ENCODE measurements around the gene WDR73.
A peak's percentile ranks its signal among the peaks of the same experiment; 100 is the strongest.
"Not testable (repeated sequence)": the region's sequence is repeated elsewhere in the genome, so short reads cannot be mapped to it uniquely, and the experiment has no call there.

WDR73 gene

GRCh38 chr15:84653910-84654688, at the start of gene WDR73:
Gene WDR73 (minus strand): TSS chr15:84654283. CDS start chr15:84654274, 9 bp downstream.
- DNase-seq (ENCODE audit: low read depth, low spot score): peak; percentile 92

- DNase-seq (ENCODE audit: low read depth, low spot score): no peak
These were observed 49.7 kb upstream of the WDR73 start for GRCh38 chr15:84703808-84704207.

DNA sequence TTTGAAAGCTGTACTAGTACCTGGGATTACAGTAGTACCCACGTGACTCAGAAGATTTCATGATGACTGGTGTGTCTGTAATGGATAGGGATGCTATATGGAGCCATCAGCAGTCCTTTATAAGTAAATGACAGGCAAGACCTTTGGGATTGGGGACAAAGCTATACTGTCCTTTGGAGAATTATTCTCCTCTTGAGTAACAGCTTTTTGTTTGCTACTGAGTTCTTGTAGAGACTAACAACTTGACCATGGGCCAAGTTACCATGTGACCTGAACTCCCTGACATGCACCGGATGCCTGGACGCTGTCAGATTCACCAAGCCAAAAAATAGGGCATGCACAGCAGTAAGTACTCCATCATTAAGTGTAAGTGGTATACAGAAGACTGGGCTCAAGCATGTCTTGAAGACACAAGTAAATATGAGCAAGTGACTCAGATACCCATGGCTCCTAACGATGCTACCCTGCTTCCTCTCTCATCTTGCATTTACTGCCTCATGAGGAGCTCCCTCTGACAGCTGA, 48.9 kb upstream of the WDR73 start:
- no peak for DNase-seq (ENCODE audit: low read depth, low spot score)

GRCh38 chr15:84699538-84700191, 45.6 kb upstream of the WDR73 start:
- no peak for DNase-seq (ENCODE audit: low read depth, low spot score)

- no peak for DNase-seq (ENCODE audit: low read depth, low spot score)
These were observed 43.3 kb upstream of the WDR73 start for GRCh38 chr15:84697236-84697990.

DNA sequence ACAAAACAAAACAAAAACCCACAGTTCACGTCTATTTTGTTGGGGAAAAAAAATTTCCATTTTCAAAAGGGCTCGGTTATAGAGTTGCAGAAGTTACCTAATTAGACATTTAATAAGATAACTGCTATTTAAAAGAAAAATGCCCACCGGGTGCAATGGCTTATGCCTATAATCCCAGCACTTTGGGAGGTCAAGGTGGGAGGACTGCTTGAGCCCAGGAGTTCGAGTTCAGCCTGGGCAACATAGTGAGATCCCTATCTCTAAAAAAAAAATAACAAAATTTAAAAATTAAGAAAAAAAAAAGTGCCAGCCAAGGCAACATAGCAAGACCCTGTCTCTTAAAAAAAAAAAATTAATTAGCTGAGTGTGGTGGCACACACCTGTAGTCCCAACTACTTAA, 42.7 kb upstream of the WDR73 start:
- no peak for DNase-seq (ENCODE audit: low read depth, low spot score)

- DNase-seq (ENCODE audit: low read depth, low spot score): no peak
These were observed 36.3 kb upstream of the WDR73 start for GRCh38 chr15:84690342-84690741.

DNA sequence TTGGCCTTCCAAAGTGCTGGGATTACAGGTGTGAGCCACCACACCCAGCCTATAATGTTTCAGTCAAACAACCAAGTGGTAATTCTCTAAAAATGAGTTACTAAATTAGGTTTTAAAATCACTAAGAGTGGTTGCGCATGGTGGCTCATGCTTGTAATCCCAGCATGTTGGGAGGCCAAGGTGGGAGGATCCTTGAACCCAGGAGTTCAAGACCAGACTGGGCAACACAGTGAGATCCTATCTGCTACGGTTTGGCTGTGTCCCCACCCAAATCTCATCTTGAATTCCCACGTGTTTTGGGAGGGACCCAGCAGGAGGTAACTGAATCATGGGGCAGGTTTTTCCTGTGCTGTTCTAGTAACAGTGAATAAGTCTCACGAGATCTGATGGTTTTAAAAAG, 35.8 kb upstream of the WDR73 start:
- no peak for DNase-seq (ENCODE audit: low read depth, low spot score)

- not testable (repeated sequence) for DNase-seq (ENCODE audit: low read depth, low spot score)
These were observed 32.4 kb upstream of the WDR73 start for GRCh38 chr15:84686446-84686845.

- no peak for DNase-seq (ENCODE audit: low read depth, low spot score)
These were observed 31.2 kb upstream of the WDR73 start for GRCh38 chr15:84685304-84685703.

GRCh38 chr15:84684092-84684491, 30.0 kb upstream of the WDR73 start:
- DNase-seq (ENCODE audit: low read depth, low spot score): no peak

DNA sequence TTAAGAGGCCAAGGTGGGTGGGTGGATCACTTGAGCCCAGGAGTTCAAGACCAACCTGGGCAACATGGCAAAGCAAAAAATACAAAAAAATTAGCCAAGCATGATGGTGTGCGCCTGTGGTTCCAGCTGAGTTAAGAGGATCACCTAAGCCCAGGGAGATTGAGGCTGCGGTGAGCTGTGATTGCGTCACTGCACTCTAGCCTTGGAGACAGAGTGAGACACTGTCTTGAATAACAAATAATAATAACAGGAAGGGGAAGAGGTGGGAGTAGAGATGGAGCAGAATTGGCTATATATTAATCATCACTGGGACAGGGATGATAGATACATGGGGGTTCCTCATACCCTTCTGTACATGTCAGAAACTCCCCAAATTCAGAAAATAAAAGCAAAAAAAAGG, 27.7 kb upstream of the WDR73 start:
- no peak for DNase-seq (ENCODE audit: low read depth, low spot score)

- no peak for DNase-seq (ENCODE audit: low read depth, low spot score)
These were observed 17.1 kb upstream of the WDR73 start for GRCh38 chr15:84671211-84671610.

GRCh38 chr15:84669726-84670125, 15.6 kb upstream of the WDR73 start:
- DNase-seq (ENCODE audit: low read depth, low spot score): no peak

- no peak for DNase-seq (ENCODE audit: low read depth, low spot score)
These were observed 14.3 kb upstream of the WDR73 start for GRCh38 chr15:84668221-84668982.

- no peak for DNase-seq (ENCODE audit: low read depth, low spot score)
These were observed 12.3 kb upstream of the WDR73 start for GRCh38 chr15:84666373-84666772.

- no peak for DNase-seq (ENCODE audit: low read depth, low spot score)
These were observed 6.9 kb upstream of the WDR73 start for GRCh38 chr15:84661001-84661400.

DNA sequence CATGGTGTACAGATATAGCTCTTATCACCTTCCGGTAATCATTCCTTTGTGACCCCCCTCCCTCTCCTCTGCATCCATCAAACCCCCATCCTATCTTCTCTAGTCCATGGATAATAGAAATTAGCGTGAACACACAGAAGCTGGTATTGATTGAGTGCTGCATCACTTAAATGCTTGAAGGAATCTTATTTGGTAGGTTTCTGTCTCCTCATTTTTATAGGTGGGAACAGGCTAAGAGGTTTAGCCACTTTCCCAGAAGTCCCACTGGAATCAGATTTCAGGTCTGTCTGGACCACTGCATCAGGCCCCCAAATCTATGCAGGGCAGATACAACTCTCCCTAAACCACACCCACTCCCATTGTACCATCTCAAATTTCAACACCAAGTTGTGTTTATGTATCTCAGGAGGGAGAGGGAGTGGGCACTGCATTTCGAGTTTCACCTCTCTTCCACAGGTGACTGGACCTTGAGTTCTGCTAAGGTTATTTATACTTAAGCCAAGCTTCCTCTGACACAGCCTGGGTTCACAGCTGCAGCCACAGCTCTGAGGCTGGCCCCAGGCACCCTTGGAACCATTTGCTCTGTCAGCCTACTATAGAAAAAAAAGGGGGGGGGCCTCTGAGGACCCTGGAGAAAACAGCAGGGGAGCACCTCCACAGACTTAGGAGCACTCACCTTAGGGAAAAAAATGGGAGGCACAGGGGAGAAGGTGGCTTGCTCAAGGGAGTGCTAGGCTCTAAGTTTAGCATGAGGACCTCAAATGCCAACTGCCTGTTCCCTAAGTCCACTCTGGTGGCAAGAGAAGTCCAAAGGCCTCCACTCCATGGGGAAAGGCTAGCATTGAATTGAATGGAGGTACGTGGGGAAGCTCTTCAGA, 6.1 kb upstream of the WDR73 start:
- DNase-seq (ENCODE audit: low read depth, low spot score): no peak

DNA sequence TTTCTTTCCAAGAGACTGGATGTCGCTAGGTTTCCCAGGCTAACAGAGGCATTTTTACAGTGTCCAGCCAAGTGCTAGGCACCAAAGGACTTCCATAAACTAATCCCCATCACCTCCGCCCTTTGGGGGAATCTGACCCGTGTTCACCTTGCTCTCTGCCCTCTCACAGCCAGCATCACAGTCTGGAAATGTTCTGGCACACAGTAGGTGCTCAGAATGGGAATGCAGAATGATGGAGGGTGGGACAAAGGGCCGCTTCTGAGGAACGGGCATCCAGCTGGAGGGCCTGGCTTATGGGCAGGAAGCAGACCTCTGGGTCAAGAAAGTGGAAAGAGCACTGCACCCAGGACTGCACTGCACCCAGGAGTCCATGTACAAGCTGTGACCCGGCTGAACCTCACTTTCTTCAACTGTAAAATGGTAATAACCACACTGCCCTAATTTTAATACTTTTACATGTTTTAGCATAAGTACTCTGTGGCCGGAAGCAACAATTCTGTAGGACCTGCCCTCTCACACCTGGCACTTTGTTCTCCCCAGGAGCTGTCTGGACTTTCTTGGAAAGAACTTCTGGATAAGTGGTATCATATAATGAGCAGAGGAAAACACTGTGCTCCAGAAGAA, 4.8 kb upstream of the WDR73 start:
- DNase-seq (ENCODE audit: low read depth, low spot score): no peak

Data from activated naive CD8-positive, alpha-beta T cell treated with anti-CD3 and anti-CD28 coated beads, Interleukin-2, amount 50 U/mL, for 16 hours (primary cell).